Adrenal gland (tissue), 5 donors: ENCODE results near the gene CRYBB1.

ENCODE experiments used
- POLR2A ChIP-seq, 2 donors: fragments of 450-650 bp; IDR thresholded peaks; one replicate each; pipeline ENCODE4 v1.6.1; 2017; ENCODE audit warnings: antibody characterized with exemption in 2 of 2, mild to moderate bottlenecking in 2 of 2, moderate library complexity in 1 of 2
- TF ChIP-seq, protein P1 (sequence below), 6 experiments: fragments of 450-650 bp in 4 of 6; fragments of 200-600 bp in 2 of 6; sonication (generic) in 1 of 6; IDR thresholded peaks; 1 replicate in 5 of 6; 2 replicates in 1 of 6; pipeline versions ENCODE4 v1.5.1 to v1.8.0; 2016 to 2021; ENCODE audit warnings: antibody characterized with exemption in 6 of 6, mild to moderate bottlenecking in 2 of 6, moderate library complexity in 1 of 6
- donor health status: DM: no; HTN: no; CAD: no.

DNA sequence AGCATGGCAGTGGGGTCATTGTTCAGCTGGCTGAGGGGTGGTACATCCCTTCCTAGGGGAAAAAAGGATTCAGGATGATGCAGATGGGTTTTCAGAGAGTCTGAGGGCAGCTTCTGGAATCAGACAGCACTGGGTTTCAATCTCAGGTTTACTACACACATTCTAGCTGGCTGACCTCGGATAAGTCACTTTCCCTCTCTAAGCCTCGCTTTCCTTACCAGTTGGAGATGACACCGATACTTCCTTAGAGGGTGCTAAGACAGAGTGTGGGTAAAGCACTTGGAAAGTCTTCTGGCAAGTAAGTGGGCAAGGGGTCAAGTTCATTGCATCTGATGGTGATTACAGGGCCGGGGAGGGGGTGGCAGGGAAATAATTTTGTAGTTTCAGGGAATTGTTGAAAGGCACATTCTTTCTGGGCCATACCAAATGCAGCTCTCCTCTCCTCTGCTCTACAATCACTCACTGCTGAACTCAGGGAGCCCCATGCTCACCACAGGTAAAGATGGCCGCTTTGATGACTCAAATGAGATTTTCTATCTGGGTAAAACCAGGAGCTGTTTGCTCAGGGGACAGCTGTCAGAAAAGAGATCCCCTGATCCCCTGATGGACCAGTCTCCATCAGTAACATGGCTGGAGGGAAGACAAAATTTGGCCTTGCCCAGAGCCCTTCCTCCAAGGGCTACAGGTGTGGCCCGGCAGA lies 33.0 kb upstream of the CRYBB1 start:
- TF ChIP-seq, protein P1, sequence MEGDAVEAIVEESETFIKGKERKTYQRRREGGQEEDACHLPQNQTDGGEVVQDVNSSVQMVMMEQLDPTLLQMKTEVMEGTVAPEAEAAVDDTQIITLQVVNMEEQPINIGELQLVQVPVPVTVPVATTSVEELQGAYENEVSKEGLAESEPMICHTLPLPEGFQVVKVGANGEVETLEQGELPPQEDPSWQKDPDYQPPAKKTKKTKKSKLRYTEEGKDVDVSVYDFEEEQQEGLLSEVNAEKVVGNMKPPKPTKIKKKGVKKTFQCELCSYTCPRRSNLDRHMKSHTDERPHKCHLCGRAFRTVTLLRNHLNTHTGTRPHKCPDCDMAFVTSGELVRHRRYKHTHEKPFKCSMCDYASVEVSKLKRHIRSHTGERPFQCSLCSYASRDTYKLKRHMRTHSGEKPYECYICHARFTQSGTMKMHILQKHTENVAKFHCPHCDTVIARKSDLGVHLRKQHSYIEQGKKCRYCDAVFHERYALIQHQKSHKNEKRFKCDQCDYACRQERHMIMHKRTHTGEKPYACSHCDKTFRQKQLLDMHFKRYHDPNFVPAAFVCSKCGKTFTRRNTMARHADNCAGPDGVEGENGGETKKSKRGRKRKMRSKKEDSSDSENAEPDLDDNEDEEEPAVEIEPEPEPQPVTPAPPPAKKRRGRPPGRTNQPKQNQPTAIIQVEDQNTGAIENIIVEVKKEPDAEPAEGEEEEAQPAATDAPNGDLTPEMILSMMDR (IDR thresholded peaks at IDR 0.05), result no peak
- TF ChIP-seq POLR2A (IDR thresholded peaks at IDR 0.05), result no peak
